ENCODE results near the gene CCNYL1.
"Not testable (repeated sequence)": the region's sequence is repeated elsewhere in the genome, so short reads cannot be mapped to it uniquely, and the experiment has no call there.

CCNYL1 gene

GRCh38 chr2:207698301-207698700 is 13.1 kb upstream of the CCNYL1 start:
- DNase-seq: no peak

GRCh38 chr2:207704078-207704477 is 7.4 kb upstream of the CCNYL1 start:
- no peak for DNase-seq

- DNase-seq: no peak
Observed at GRCh38 chr2:207704671-207705070, 6.8 kb upstream of the CCNYL1 start.

GRCh38 chr2:207706936-207707860 is 4.2 kb upstream of the CCNYL1 start:
- DNase-seq: no peak

GRCh38 chr2:207711750-207712530 is 500 bp downstream of the CCNYL1 start:
- DNase-seq: peak; percentile 28 to 37

- no peak for DNase-seq
Observed at GRCh38 chr2:207716056-207716455, 4.6 kb downstream of the CCNYL1 start.

- DNase-seq: no peak
Observed at GRCh38 chr2:207718521-207718920, 7.1 kb downstream of the CCNYL1 start.

GRCh38 chr2:207719008-207719407 is 7.6 kb downstream of the CCNYL1 start:
- no peak for DNase-seq

GRCh38 chr2:207719655-207720054 is 8.2 kb downstream of the CCNYL1 start:
- DNase-seq: not testable (repeated sequence)

- DNase-seq: no peak
Observed at GRCh38 chr2:207720517-207721187, 9.2 kb downstream of the CCNYL1 start.

- no peak for DNase-seq
Observed at GRCh38 chr2:207722773-207723424, 11.5 kb downstream of the CCNYL1 start.

- not testable (repeated sequence) for DNase-seq
Observed at GRCh38 chr2:207723425-207723787, 12.0 kb downstream of the CCNYL1 start.

GRCh38 chr2:207724113-207724512 is 12.7 kb downstream of the CCNYL1 start:
- no peak for DNase-seq

GRCh38 chr2:207725873-207726578 is 14.6 kb downstream of the CCNYL1 start:
- peak; percentile 31 to 75 for DNase-seq

- DNase-seq: no peak
Observed at GRCh38 chr2:207727261-207727660, 15.8 kb downstream of the CCNYL1 start.

- no peak for DNase-seq
Observed at GRCh38 chr2:207729465-207729998, 18.1 kb downstream of the CCNYL1 start.

- no peak for DNase-seq
Observed at GRCh38 chr2:207731138-207731537, 19.7 kb downstream of the CCNYL1 start.

GRCh38 chr2:207733597-207734240 is 22.3 kb downstream of the CCNYL1 start:
- DNase-seq: no peak

- DNase-seq: peak in 1 of 2 experiments; percentile 17
Observed at GRCh38 chr2:207734264-207734635, 22.8 kb downstream of the CCNYL1 start.

GRCh38 chr2:207734636-207735512 is 23.4 kb downstream of the CCNYL1 start:
- DNase-seq: no peak
